Right ventricle myocardium inferior (tissue), 1 donor: Measurements from ENCODE around the gene CYREN. TPM values are rescaled to one million over a fixed set of nuclear protein-coding genes. Genes with fewer than 3 reads are reported as not detected.
"Not testable (repeated sequence)": the region's sequence is repeated elsewhere in the genome, so short reads cannot be mapped to it uniquely, and the experiment has no call there.

Experiments used
- ATAC-seq: fragments of 200-7000 bp; cut with Tn5 transposase; one replicate; pipeline ENCODE4 v1.9.1; 2020; ENCODE audit warnings: mild to moderate bottlenecking, moderate library complexity
- DNase-seq: peaks from one replicate; pipeline ENCODE4 v3.0.0; 2021; ENCODE audit errors: missing footprints
- intact Hi-C: fragments of 100-400 bp; cut with DNase I; formaldehyde crosslinking; loops from one replicate; pipeline ENCODE4 v1.11.0; 2022
- long read RNA-seq: library from polyadenylated mRNA; unstranded; transcript quantifications from one replicate; pipeline ENCODE4 v2.0.0, GENCODE V29; 2021
- total RNA-seq: library from RNA; stranded (reverse); fragmentation: NEBNext Ultra II Directional; extraction: Animal tissue kit (Norgen Biotek cat#: 25700); gene quantifications from one replicate; pipeline ENCODE4 v1.2.1, GENCODE V29; 2021
- donor health status: DM: no; HTN: yes; CAD: no; lungs with severe emphysema.

Gene CYREN, protein sequence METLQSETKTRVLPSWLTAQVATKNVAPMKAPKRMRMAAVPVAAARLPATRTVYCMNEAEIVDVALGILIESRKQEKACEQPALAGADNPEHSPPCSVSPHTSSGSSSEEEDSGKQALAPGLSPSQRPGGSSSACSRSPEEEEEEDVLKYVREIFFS
- total RNA-seq = 22.5 TPM
- long read RNA-seq, transcript CYREN-211 (2 exons, 844 nt) = major isoform, 7 of 28 reads
- long read RNA-seq, partial matches to known transcripts = 0 of 28 reads
- long read RNA-seq, other reads (novel, unspliced or antisense) = 13 of 28 reads

DNA sequence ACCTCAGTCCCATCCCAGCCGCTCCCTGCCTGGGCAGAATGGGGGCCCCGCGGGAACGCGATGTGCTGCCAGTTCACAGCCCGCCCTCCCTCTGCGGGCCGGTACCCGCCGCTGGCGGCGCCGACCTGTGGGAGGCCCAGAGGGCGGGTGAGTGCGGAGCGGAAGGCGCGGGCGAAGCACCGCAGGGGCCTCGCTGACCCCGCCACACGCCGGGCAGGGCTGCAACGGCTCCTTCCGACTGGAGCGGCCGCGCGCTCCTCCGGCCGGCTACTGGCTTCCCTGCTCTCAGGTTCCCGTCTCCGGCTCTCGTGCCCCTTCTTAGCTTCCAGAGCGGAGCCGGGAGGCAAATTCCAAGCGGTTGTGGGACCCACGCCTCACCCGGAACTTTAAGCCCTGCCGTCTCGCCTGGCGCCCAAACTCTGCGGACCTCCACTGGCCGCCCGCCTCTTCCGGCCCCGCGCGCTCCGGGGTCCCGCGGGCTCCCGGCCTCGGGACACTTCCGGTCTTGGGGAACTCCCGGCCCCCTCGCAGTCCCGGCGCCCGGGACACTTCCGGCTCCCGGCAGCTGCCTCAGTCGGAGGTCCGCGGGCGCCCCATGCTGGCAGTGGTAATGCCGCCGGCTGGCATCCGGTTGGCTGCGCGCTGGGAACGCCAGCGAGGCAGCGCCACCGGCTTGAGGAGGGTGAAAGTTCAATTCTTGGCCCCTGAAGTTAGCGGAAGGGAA, at the start of gene CYREN:
CYREN (minus strand) TSS at position 434 of the 724 bp plus-strand sequence. CDS start 1,785 bp downstream, outside the sequence.
- DNase-seq (peak; percentile 98), ATAC-seq (peak; percentile 97)
- intact Hi-C loops = loop anchor here (1.0 to 10.0 kb wide), 3 partner anchors 184 to 526 kb away; partner anchors contain the start of genes AGBL3 and BPGM

DNA sequence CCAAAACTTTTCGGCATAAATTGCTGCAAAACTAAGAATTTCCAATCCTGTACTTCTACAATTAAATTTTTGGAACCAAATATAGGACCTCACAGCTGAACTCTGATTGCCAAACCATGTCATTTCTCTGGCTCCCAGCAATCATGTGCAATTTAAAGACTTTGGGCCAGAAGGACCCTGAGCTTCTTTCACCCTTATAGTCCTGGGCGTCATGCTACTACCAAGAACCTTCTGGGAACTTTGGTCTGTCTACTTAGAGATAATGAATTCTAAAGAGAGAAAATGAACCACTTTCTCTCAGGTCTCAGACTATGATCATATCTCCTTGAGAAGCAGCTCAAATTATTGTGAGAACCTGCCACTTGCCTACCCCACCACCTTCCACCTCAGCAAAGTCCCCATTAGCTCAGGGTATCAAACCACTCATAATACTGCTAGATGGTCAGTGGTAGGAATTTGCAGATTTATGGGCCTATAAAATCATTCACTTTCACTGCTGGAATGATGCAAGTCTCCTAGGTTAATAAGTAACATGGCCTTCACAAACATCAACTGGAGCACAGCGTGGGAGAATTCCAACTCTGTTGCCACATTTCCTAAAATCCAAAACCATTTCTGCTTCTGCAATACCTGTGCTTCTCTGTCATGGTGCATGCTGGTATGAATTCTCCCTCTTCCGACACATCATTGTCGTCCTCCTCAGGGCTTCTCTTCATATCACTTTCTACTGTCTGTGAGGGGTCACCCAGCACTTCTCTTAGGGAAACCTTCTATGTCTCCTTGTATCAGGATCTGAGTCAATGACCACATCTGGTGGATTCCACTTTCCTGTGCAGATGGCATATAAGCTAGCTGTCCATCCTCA, 47.4 kb upstream of the CYREN start:
- intact Hi-C loops = no loop called here
- ATAC-seq = no peak

DNA sequence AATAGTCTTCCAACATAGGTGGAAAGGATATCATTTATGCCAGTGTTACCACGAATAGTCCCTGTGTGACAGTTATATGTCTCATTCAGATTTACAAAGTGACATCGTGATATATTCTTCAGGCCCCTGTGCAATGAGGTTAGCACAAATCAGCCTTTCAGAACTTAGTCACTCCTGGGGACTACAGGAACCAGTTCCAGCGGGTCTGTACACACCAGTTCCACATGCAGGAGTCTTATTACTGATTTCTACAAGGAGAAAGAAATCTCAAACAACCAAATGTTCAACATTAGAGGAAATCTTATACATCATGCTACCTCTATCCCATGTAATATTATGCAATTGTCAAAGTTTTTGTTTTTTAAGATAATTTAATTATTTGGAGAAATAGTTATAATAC, 45.2 kb upstream of the CYREN start:
- DNase-seq (no peak), ATAC-seq (no peak)
- intact Hi-C loops = no loop called here

More for the DNA sequence above, 47.4 kb upstream of the CYREN start:
- DNase-seq = no peak

DNA sequence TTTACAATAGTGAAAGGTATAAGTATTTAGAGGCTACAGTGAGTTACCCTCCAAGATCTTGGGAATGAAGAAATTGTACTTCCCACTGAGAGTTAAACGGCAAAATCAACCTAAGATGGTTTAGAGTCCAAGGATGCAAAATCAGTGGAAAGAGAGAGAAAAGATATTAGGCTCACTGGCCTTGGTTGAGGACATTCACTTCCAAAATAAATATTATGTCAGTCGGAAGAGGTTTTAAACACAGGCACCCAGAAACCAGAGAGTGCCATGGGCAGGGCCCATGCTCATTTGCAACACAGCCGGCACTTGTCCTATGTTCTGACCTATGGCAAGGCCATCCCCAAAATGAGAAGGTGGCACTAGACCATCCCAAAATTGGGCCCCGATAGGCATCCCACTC, 44.7 kb upstream of the CYREN start:
- intact Hi-C loops = no loop called here
- no peak for DNase-seq
- no peak for ATAC-seq

DNA sequence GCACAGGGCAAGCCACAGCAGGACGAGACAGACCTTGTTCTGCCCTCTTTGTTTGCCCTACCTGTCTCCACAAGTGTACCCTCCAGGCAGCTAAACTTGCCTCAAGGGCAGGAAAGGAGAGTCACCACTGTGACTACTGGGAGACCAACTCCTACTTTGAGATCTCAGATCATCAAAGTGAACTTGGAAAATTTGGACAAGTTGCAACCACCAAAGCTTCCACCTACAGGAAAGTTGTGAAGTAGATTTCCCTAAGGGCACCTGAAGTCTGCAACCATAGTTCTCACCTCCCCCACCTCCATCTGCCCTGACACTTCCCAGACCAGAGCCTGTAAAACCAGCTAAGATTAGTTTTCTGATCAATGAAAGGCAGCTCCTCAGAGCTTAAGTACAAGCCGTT, 43.3 kb upstream of the CYREN start:
- DNase-seq (no peak), ATAC-seq (no peak)
- intact Hi-C loops = no loop called here

DNA sequence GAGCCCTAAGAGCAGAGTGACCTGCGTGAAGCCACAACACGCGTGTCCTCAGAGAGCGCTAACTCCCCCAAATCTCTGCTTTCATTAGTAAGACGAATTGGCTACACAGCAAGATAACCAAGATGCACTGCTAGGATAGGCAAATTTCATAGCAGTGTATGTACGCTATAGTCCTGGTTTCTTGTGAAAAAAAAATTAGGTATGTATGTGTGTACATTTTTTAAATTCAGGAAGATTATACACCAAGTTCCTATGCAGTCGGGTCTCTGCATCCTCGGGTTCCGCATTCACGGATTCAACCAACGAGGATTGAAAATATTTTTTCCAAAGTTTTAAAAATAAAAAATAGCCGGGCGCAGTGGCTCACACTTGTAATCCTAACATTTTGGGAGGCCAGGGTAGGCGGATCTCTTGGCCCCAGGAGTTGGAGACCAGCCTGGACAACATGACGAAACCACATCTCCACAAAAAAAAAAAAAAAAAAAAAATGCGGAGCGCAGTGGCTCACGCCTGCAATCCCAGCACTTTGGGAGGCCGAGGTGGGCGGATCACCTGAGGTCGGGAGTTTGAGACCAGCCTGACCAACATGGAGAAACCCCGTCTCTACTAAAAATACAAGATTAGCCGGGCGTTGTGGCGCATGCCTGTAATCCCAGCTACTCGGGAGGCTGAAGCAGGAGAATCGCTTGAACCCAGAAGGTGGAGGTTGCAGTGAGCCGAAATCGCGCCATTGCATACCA, 41.6 kb upstream of the CYREN start:
- ATAC-seq = peak; percentile 30
- intact Hi-C loops, DNase-seq: not testable (repeated sequence)

DNA sequence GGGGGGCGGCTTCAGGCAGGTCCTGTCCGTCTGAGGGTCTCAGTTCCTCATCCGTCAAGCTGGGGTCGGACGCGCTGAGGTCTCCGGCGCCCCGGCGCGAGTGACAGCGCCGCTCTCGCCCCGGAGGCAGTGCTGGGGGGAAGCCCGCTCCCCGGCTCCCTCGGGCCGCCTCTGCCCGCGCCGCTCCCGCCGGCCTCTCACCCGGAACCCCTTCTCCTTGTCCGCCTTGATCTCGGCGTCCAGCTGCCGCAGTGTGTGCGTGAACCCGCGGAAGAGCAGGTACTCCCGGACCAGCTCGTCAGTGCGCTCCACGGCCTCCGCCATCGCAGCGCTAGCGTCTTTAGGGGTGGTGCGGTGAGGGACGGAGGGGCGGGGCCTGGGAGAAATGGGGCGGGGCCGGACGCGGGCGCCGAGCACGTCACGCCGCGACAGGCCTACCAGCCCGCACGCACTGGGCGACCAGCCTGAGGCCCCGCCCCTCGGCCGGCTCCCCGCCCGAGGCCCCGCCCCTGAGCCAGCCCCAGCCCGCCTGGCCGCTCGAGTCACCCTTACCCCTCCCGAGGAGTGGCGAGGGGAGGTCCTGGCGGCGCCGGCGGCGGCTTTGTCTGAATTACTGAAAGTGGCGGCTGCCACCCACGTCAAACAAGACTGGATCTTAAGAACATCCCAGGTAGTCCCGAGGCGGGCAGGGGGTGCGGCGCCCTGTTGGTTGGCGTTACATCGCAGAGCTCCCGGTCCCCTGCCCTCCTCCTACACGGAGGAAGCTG, 40.9 kb upstream of the CYREN start, which contains the start of gene WDR91:
WDR91 (minus strand) TSS at position 348 of the 767 bp plus-strand sequence; CDS start at position 324, 24 bp downstream.
- peak; percentile 97 for DNase-seq
- peak; percentile 99 for ATAC-seq
- intact Hi-C loops = no loop called here

DNA sequence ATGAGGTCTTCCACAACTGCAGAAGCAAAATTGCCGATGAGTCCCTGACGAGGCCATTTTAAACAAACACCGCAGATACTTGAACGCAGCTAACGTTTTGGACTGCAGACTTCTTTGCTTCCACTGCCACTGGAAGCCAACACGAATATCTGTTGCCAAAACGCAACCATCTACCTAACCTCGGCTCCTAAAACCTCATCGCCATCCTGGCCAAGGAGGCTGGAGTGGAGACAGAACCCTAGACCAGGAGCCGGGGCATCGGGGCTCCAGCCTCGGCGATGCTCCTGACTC, 40.3 kb upstream of the CYREN start:
- intact Hi-C loops = no loop called here
- DNase-seq (no peak), ATAC-seq (no peak)

DNA sequence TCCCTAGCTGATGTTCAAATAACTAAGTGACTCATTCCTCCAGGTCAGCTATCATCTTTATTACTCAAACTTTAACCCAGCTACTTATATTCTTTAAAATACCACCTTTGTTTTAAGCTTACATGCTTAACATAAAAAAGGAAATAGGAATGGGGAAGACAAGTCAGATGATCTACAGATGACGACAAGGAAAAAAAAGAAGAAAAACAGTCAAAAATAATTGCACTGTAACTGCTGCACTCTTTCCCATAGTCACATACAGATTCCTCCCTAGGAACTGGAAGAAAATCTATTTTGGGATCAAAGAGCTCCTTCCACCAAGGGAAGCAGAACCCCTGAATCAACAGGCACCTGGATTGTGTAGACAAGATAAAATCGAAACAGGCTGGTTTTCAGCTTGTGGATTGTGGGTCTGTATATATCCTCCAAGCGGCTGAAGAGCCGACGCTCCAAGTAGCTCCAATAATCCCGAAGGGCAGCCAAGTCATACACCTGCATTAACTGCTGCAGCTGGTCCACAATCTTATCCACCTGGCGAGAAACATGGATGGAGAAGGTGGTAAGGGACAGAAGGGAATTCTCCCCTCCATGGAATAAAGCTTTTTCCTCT, 38.8 kb upstream of the CYREN start:
- no peak for ATAC-seq
- intact Hi-C loops = no loop called here
- DNase-seq = no peak

DNA sequence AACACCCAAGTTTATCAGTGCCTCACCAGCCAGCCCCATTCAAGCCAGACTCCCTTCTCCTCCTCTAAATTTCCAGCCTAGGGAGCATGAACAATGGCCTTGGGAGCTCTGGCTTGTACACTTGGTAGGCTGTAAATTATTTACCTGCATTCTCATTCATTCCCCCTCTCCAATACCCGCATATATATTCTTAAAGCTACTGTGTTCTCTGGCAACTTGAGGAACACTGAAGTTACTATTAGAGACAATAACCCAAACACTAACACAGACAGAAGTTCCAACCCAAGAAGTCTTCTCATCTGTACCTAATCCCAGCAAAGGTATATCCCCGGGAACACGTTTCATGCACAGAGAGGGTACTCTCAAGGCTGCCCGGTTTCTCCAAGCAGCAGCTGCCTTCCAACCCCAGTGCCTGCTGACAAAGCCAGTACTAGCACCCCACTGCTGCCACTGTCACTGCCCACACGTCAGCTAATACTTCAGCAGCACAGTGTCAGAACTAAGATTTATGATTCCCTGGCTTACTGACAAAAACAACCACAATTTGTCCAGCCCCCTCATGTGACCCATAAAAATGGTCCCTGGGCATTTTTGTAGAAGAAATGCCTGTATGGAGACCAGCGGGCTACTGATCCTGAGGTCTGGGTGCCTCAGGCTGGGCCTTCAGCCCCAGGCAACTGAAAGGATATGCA, 37.7 kb upstream of the CYREN start:
- intact Hi-C loops = no loop called here
- no peak for ATAC-seq
- no peak for DNase-seq

DNA sequence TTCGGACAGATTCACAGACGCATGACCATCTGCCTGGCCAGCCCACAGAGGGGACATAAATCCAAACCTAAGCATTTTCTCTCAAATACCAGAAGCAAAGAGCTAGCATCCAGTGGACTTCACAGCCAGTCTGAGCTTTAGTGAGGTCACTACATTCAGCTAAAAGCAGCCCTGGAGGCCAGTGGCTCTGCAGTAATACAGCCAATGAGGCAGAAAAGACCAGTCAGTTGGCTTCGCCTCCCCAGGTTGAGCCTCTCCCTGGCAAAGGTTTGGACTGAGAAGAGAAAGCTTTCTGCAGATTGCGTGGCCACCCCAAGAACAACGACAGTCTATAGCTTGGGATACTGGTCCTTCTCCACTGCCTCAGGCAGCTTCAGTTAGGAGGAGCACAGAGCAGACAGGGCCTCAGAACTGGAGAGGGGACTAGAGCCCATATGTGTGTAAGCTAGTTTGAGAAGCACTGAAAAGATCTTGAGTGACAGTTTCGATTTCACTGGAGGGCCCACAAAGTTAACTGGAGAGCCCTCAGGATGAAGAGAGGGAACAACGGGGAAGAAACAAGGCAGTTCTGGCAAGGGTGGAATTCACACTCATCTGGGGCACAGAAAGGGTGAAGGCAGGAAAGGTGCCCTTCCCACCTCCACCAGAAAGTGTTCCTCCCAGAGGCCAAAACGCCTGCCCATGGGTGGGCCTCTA, 37.0 kb upstream of the CYREN start:
- intact Hi-C loops = no loop called here
- ATAC-seq (no peak), DNase-seq (no peak)

DNA sequence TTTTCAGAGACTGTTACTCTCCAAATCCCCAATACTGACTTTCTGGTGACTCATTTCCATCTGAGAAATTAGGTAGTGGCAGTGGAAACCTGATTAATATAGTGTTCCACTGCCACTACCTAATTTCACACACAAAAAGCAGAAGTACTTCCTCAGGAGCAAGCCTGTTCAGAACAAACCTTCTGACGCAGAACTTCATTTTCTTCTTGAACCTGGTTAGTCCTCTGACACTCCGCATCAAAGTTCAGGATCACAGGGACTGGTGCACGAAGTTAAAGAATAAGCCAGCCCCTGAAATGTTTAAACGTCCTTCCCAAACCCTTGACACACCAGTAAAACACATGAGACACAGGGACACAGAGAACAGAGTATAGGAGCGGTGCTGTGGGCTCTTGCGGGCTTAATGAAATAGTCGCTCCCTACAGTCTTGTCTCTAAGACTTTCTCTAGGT, 36.5 kb upstream of the CYREN start:
- DNase-seq = no peak
- intact Hi-C loops = no loop called here
- ATAC-seq = no peak

DNA sequence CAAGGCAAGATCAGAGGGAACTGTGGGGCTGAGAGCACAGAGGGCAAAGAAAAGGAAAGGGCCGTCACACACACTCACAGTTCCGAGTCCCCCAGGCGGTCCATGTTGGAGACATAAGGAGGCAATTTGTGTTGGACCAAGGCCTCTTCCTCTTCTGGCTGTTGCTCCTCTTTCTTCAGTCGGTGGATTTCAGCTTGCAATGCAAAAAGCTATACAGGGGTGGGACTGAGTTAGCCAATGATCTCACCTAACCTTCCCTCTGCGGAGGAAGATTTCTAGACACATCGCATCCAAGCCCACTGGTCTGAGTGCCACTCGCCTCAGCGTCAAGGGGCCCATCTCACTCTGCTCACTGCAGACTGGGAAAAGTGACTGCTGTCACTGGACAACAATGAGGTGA, 35.3 kb upstream of the CYREN start:
- ATAC-seq (no peak), DNase-seq (no peak)
- intact Hi-C loops = no loop called here

DNA sequence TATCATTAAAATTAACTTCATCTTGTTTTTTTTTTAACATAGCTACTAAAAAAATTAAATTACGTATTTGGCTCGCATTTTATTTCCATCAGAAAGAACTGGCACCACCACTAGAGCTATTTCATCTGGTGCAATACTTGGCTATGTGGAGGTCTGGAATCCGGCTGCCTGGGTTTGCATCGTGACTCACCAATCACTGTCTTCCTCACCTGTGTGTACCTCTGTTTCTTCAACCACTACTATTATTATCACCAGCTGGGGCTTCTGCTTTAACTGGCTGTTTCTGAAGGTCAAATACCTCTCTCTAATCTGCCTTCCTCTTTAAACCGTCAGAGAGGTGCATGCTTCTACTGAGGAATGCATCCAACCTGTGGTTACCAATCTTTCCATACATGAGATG, 34.4 kb upstream of the CYREN start:
- DNase-seq = no peak
- ATAC-seq = no peak
- intact Hi-C loops = no loop called here

DNA sequence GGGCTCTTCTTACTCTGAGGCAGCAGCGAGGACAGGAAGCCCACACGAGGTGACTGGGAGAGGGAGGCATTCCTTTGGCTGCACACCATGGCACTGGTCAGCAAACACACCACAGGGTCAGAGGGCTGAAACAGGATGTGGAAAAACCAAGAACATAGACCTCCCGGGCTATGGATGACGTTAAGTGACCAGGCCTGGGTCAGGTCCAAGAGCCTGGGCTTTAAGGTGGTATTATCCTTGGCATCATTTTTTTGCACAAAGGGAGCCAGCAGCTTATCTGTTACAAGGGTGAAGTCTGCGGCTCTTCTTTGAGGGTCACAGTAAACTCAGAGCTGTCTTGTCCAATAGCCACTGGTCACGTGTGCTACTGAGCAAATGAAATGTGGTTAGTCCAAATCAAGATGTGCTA, 33.8 kb upstream of the CYREN start:
- intact Hi-C loops = no loop called here
- no peak for DNase-seq
- ATAC-seq = no peak

DNA sequence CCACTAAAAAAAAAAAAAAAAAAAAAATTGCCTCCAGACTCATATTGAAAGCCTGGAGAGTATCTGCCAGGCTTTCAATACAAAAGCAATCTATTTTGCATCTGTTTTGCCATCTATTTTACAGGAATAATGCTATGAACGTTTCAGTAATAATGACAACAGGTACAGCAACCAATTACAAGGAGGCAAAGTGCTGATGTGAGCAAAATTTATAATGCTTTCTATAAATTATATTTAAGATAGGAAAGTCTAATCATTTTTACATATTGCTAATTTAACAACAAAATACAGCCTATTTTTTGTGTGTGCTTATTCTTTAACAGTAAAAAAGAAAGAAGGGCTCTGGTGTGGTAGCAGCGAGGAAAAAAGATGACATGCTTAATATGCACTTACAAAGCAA, 30.8 kb upstream of the CYREN start:
- ATAC-seq = no peak
- no peak for DNase-seq
- intact Hi-C loops = no loop called here
